HCT116 (cell line): Measurements from ENCODE around the gene EPHA3. TPM values are rescaled to one million over a fixed set of nuclear protein-coding genes. Genes with fewer than 3 reads are reported as not detected.

Source experiments
- ATAC-seq: fragments of 200-7000 bp; cut with Tn5 transposase; 2 replicates; pipeline ENCODE4 v1.9.1; 2020; ENCODE audit warnings: mild to moderate bottlenecking, moderate library complexity
- BruUV-seq: library from RNA; stranded (reverse); fragments of 400-500 nt; replicated peaks from 2 replicates; lab custom pipeline; 2021; lab: Mats Ljungman, UMichigan
- CTCF ChIA-PET: fragments of 300-600 bp; sonication (Branson Sonifier 250); formaldehyde crosslinking; loops from one replicate; lab custom pipeline; 2021; ENCODE audit warnings: antibody characterized with exemption; lab: Charles Lee
- POLR2A ChIA-PET: fragments of 300-600, 350-600 bp; sonication (Branson Sonifier 250); formaldehyde crosslinking; loops from one replicate; lab custom pipeline; 2021; ENCODE audit warnings: antibody characterized with exemption; lab: Charles Lee
- RAD21 ChIA-PET, 2 experiments: fragments of 300-600 bp; sonication (Branson Sonifier 250); formaldehyde crosslinking; loops; one replicate each; lab custom pipeline; 2023; ENCODE audit warnings: low total read pairs in 2 of 2; ENCODE audit not compliant: uncharacterized antibody in 2 of 2, unreplicated experiment in 2 of 2, low non-redundant PET in 1 of 2; lab: Charles Lee
- DNase-seq: peaks from one replicate; pipeline ENCODE4 v3.0.0-alpha.2; 2010; ENCODE audit warnings: low read depth, low spot score
- H2AFZ ChIP-seq: fragments of 200-600 bp; shearing (Covaris generic), sonication (generic); 2 replicates; pipeline ENCODE4 v1.6.1; 2017; ENCODE audit warnings: low read depth, mixed run types, mixed read lengths, antibody characterized with exemption, low read length; ENCODE audit not compliant: poor library complexity, severe bottlenecking
- H3K27ac ChIP-seq: 2 replicates; pipeline ENCODE4 v1.5.1; 2012; ENCODE audit warnings: low read depth, low read length
- H3K27me3 ChIP-seq: fragments of 200-600 bp; sonication (generic); 2 replicates; pipeline ENCODE4 v1.6.1; 2016; ENCODE audit warnings: mixed run types, low read length, mixed read lengths; ENCODE audit not compliant: insufficient read depth
- H3K36me3 ChIP-seq, 2 experiments: fragments of 200-500 bp in 1 of 2; fragments of 200-600 bp in 1 of 2; sonication (Bioruptor generic) in 1 of 2; sonication (generic) in 1 of 2; 2 replicates each; pipeline versions ENCODE4 v1.5.1 to v1.6.1; 2014 to 2016; ENCODE audit warnings: low read length in 2 of 2, inconsistent platforms in 1 of 2, mixed read lengths in 1 of 2, mixed run types in 1 of 2; ENCODE audit not compliant: insufficient read depth in 2 of 2, control insufficient read depth in 1 of 2
- H3K4me1 ChIP-seq, 2 experiments: fragments of 200-600 bp in 1 of 2; sonication (generic) in 1 of 2; 2 replicates each; pipeline versions ENCODE4 v1.5.1 to v1.6.1; 2012 to 2017; ENCODE audit warnings: low read length in 2 of 2, inconsistent platforms in 1 of 2, mild to moderate bottlenecking in 1 of 2, mixed read lengths in 1 of 2, mixed run types in 1 of 2, moderate library complexity in 1 of 2; ENCODE audit not compliant: insufficient read depth in 2 of 2, control insufficient read depth in 1 of 2
- H3K4me2 ChIP-seq: fragments of 200-600 bp; sonication (generic); 2 replicates; pipeline ENCODE4 v1.6.1; 2017; ENCODE audit warnings: mixed run types, low read length, mixed read lengths
- H3K4me3 ChIP-seq, 2 experiments: fragments of 200-600 bp in 1 of 2; sonication (generic) in 1 of 2; replicated peaks in 1 of 2; 2 replicates each; pipeline ENCODE4 v1.5.1; 2011 to 2016; ENCODE audit warnings: low read length in 2 of 2, control low read depth in 1 of 2, low read depth in 1 of 2, mild to moderate bottlenecking in 1 of 2, mixed read lengths in 1 of 2, mixed run types in 1 of 2
- H3K79me2 ChIP-seq: fragments of 200-600 bp; sonication (generic); 2 replicates; pipeline ENCODE4 v1.6.1; 2017; ENCODE audit warnings: mild to moderate bottlenecking, mixed run types, low read length, moderate library complexity, mixed read lengths; ENCODE audit not compliant: insufficient read depth
- H3K9ac ChIP-seq: fragments of 200-600 bp; sonication (generic); 2 replicates; pipeline ENCODE4 v1.6.1; 2016; ENCODE audit warnings: low read length, mixed read lengths
- H3K9me2 ChIP-seq: fragments of 200-600 bp; sonication (generic), shearing (Covaris generic); 2 replicates; pipeline ENCODE4 v1.6.1; 2017; ENCODE audit warnings: mixed run types, mild to moderate bottlenecking, moderate library complexity; ENCODE audit not compliant: insufficient read depth
- H3K9me3 ChIP-seq, 2 experiments: fragments of 200-500 bp in 1 of 2; fragments of 200-600 bp in 1 of 2; sonication (Bioruptor generic) in 1 of 2; sonication (generic) in 1 of 2; 2 replicates each; pipeline ENCODE4 v1.6.1; 2014 to 2017; ENCODE audit warnings: low read length in 2 of 2, mixed read lengths in 2 of 2, inconsistent platforms in 1 of 2, low read depth in 1 of 2, mild to moderate bottlenecking in 1 of 2, mixed run types in 1 of 2, moderate library complexity in 1 of 2; ENCODE audit not compliant: control insufficient read depth in 1 of 2, insufficient read depth in 1 of 2
- H4K20me1 ChIP-seq: fragments of 200-600 bp; sonication (generic), shearing (Covaris generic); 2 replicates; pipeline ENCODE4 v1.6.1; 2017; ENCODE audit warnings: mixed run types, mild to moderate bottlenecking, moderate library complexity; ENCODE audit not compliant: insufficient read depth
- CBX3 ChIP-seq: IDR thresholded peaks from 2 replicates; pipeline ENCODE4 v1.6.1; 2012; ENCODE audit warnings: low read depth
- CEBPB ChIP-seq: IDR thresholded peaks from 2 replicates; pipeline ENCODE4 v1.6.1; 2012; ENCODE audit warnings: low read depth
- CTCF ChIP-seq, 3 experiments: fragments of 200-600 bp in 1 of 3; sonication (generic) in 1 of 3; IDR thresholded peaks in 2 of 3; conservative IDR thresholded peaks in 1 of 3; 2 replicates each; pipeline ENCODE4 v1.5.1; 2012 to 2017; ENCODE audit warnings: low read depth in 2 of 3, low read length in 2 of 3, antibody characterized with exemption in 1 of 3, borderline replicate concordance in 1 of 3, control low read depth in 1 of 3, mild to moderate bottlenecking in 1 of 3, mixed read lengths in 1 of 3, mixed run types in 1 of 3, moderate library complexity in 1 of 3; ENCODE audit not compliant: insufficient read depth in 1 of 3
- EZH2phosphoT487 ChIP-seq: fragments of 200-600 bp; IDR thresholded peaks from 2 replicates; pipeline ENCODE4 v1.6.1; 2018; ENCODE audit warnings: antibody characterized with exemption, borderline replicate concordance
- MAX ChIP-seq: IDR thresholded peaks from 2 replicates; pipeline ENCODE4 v1.6.1; 2012
- POLR2A ChIP-seq: IDR thresholded peaks from 2 replicates; pipeline ENCODE4 v1.7.0; 2011; ENCODE audit warnings: borderline replicate concordance; ENCODE audit not compliant: insufficient read depth, insufficient read length; ENCODE audit errors: extremely low read depth
- POLR2AphosphoS5 ChIP-seq: IDR thresholded peaks from 2 replicates; pipeline ENCODE4 v1.6.1; 2011; ENCODE audit warnings: mild to moderate bottlenecking, low read depth, low read length, moderate library complexity
- SIN3A ChIP-seq: IDR thresholded peaks from 2 replicates; pipeline ENCODE4 v1.6.1; 2012; ENCODE audit warnings: low read depth
- SP1 ChIP-seq: IDR thresholded peaks from 2 replicates; pipeline ENCODE4 v1.6.1; 2012; ENCODE audit warnings: low read depth
- SRF ChIP-seq: IDR thresholded peaks from 2 replicates; pipeline ENCODE4 v1.6.1; 2012; ENCODE audit warnings: low read depth
- TCF7L2 ChIP-seq: IDR thresholded peaks from 2 replicates; pipeline ENCODE4 v1.7.0; 2011; ENCODE audit warnings: borderline replicate concordance, inconsistent platforms; ENCODE audit not compliant: insufficient read depth, insufficient read length; ENCODE audit errors: extremely low read depth
- YY1 ChIP-seq: IDR thresholded peaks from 2 replicates; pipeline ENCODE4 v1.6.1; 2011; ENCODE audit warnings: low read length, low read depth, moderate library complexity, mild to moderate bottlenecking; ENCODE audit not compliant: insufficient replicate concordance; ENCODE audit errors: extremely low read depth
- ZFX ChIP-seq: fragments of 450-650 bp; IDR thresholded peaks from 2 replicates; pipeline ENCODE4 v1.6.1; 2017
- intact Hi-C: fragments of 100-400 bp; cut with micrococcal nuclease; formaldehyde crosslinking; loops from 2 replicates; pipeline ENCODE4 v1.10.0; 2022
- total RNA-seq: library from RNA; stranded (reverse); gene quantifications from one replicate; pipeline ENCODE4 v1.2.1, GENCODE V29; 2021; ENCODE audit not compliant: unreplicated experiment

Gene EPHA3
- total RNA-seq, 1 experiment from 2014 or later, result not detected

GRCh38 chr3:89275001-89275400 is 167.6 kb downstream of the EPHA3 start:
- ATAC-seq (no peak), DNase-seq (no peak)
- Histone ChIP-seq H4K20me1 (no peaks in the 10 kb centered on the region; the same call in 1 of the 2 replicates), H3K4me3 (no peak overlapping the region), H3K9me3 (peaks cover 23 to 29% of the 10 kb centered on the region in 2 experiments; a peak in 2 of 4 replicates), H3K27ac (no peak overlapping the region), H3K9me2 (no peaks in the 10 kb centered on the region), H3K4me1 (no peaks in the 10 kb centered on the region), H3K79me2 (no peaks in the 10 kb centered on the region), H3K4me2 (no peak overlapping the region), H3K36me3 (no peaks in the 10 kb centered on the region), H2AFZ (no peak overlapping the region), H3K9ac (no peak overlapping the region), H3K27me3 (no peaks in the 10 kb centered on the region)
- BruUV-seq, result no TSS peak
- ChIA-PET POLR2A (no interaction called here), CTCF (no interaction called here), RAD21 (no interaction called here)
- intact Hi-C loops, result no loop called here
- TF ChIP-seq POLR2A (no peak), EZH2phosphoT487 (no peak), CEBPB (no peak), POLR2AphosphoS5 (no peak), CBX3 (no peak), TCF7L2 (no peak), ZFX (no peak), YY1 (no peak), SRF (no peak), SIN3A (no peak), CTCF (IDR thresholded peaks at IDR 0.05 in 2 of 3, conservative IDR thresholded peaks at IDR 0.05 in 1 of 3; ENCODE audit: borderline replicate concordance in 1 of 3, insufficient read depth in 1 of 3, low read depth in 2 of 3, low read length in 2 of 3) (no peak), MAX (no peak), SP1 (no peak)
